HEK293 (cell line): Measurements from ENCODE around the gene TEAD3.

Experiments used
- CTCF ChIA-PET: fragments of 350-600 bp; formaldehyde crosslinking; extraction: SDS; loops from one replicate; lab custom pipeline; 2021; ENCODE audit warnings: antibody characterized with exemption; lab: Yijun Ruan, JAX
- POLR2A ChIA-PET: fragments of 300-600 bp; formaldehyde crosslinking; extraction: SDS; loops from one replicate; lab custom pipeline; 2020; ENCODE audit warnings: antibody characterized with exemption, inconsistent platforms; lab: Yijun Ruan, JAX
- H3K27ac ChIP-seq: fragments of 200-500 bp; sonication (Bioruptor generic); 2 replicates; pipeline ENCODE4 v1.5.1; 2014; ENCODE audit warnings: low read depth, low read length, control low read depth, inconsistent platforms; ENCODE audit errors: extremely low read depth
- H3K36me3 ChIP-seq, 2 experiments: fragments of 200-500 bp in 1 of 2; sonication (Bioruptor generic) in 1 of 2; 1 replicate in 1 of 2; 2 replicates in 1 of 2; pipeline ENCODE4 v1.5.1; 2014 to 2017; ENCODE audit warnings: inconsistent platforms in 2 of 2, low read length in 2 of 2; ENCODE audit not compliant: control insufficient read depth in 2 of 2, insufficient read depth in 1 of 2
- H3K4me1 ChIP-seq: fragments of 200-500 bp; sonication (Bioruptor generic); 2 replicates; pipeline ENCODE4 v1.5.1; 2014; ENCODE audit warnings: mild to moderate bottlenecking, low read length, inconsistent platforms; ENCODE audit not compliant: control insufficient read depth, insufficient read depth
- H3K4me3 ChIP-seq: 2 replicates; pipeline ENCODE4 v1.5.1; 2011; ENCODE audit warnings: low read depth, mild to moderate bottlenecking, control low read depth, low read length, moderate library complexity
- H3K9me3 ChIP-seq: fragments of 200-500 bp; sonication (Bioruptor generic); 2 replicates; pipeline ENCODE4 v1.5.1; 2014; ENCODE audit warnings: low read depth, low read length, inconsistent platforms; ENCODE audit not compliant: control insufficient read depth, insufficient read depth
- GLI4 ChIP-seq: fragments of 450-650 bp; formaldehyde crosslinking; IDR thresholded peaks from 2 replicates; pipeline ENCODE4 v1.5.1; 2016; ENCODE audit warnings: missing biosample characterization, missing genetic modification characterization
- KLF9 ChIP-seq: fragments of 450-650 bp; formaldehyde crosslinking; IDR thresholded peaks from 2 replicates; pipeline ENCODE4 v1.5.1; 2016; ENCODE audit warnings: missing biosample characterization, missing genetic modification characterization, low read depth
- TCF7L2 ChIP-seq: IDR thresholded peaks from 2 replicates; pipeline ENCODE4 v1.6.1; 2011; ENCODE audit warnings: low read depth, mild to moderate bottlenecking, inconsistent platforms, low read length, moderate library complexity, borderline replicate concordance
- ZBTB8A ChIP-seq: fragments of 450-650 bp; formaldehyde crosslinking; IDR thresholded peaks from 2 replicates; pipeline ENCODE4 v1.5.1; 2016; ENCODE audit warnings: missing biosample characterization, missing genetic modification characterization
- ZNF146 ChIP-seq: fragments of 450-650 bp; formaldehyde crosslinking; IDR thresholded peaks from 2 replicates; pipeline ENCODE4 v1.5.1; 2016; ENCODE audit warnings: missing biosample characterization, missing genetic modification characterization
- ZNF202 ChIP-seq: fragments of 450-650 bp; formaldehyde crosslinking; IDR thresholded peaks from 2 replicates; pipeline ENCODE4 v1.5.1; 2016; ENCODE audit warnings: missing biosample characterization, missing genetic modification characterization, borderline replicate concordance
- ZNF24 ChIP-seq: fragments of 450-650 bp; formaldehyde crosslinking; IDR thresholded peaks from 2 replicates; pipeline ENCODE4 v1.5.1; 2016; ENCODE audit warnings: missing biosample characterization, missing genetic modification characterization
- ZNF335 ChIP-seq: fragments of 450-650 bp; formaldehyde crosslinking; conservative IDR thresholded peaks from 2 replicates; pipeline ENCODE4 v1.5.1; 2016; ENCODE audit warnings: missing biosample characterization, missing genetic modification characterization
- ZNF350 ChIP-seq: fragments of 450-650 bp; formaldehyde crosslinking; IDR thresholded peaks from 2 replicates; pipeline ENCODE4 v1.5.0; 2017; ENCODE audit warnings: missing biosample characterization, mild to moderate bottlenecking, missing genetic modification characterization
- ZNF404 ChIP-seq: fragments of 450-650 bp; formaldehyde crosslinking; IDR thresholded peaks from 2 replicates; pipeline ENCODE4 v1.5.1; 2017; ENCODE audit warnings: missing biosample characterization, missing genetic modification characterization
- ZNF48 ChIP-seq: fragments of 450-650 bp; formaldehyde crosslinking; IDR thresholded peaks from 2 replicates; pipeline ENCODE4 v1.5.1; 2016; ENCODE audit warnings: missing biosample characterization, missing genetic modification characterization
- ZNF549 ChIP-seq: fragments of 450-650 bp; IDR thresholded peaks from 2 replicates; pipeline ENCODE4 v1.5.1; 2018; ENCODE audit warnings: missing biosample characterization, missing genetic modification characterization, mild to moderate bottlenecking, inconsistent platforms, moderate library complexity
- ZNF596 ChIP-seq: fragments of 450-650 bp; IDR thresholded peaks from 2 replicates; pipeline ENCODE4 v1.5.0; 2018; ENCODE audit warnings: missing biosample characterization, mild to moderate bottlenecking, missing genetic modification characterization, moderate library complexity
- ZNF670 ChIP-seq: fragments of 450-650 bp; formaldehyde crosslinking; IDR thresholded peaks from 2 replicates; pipeline ENCODE4 v1.5.1; 2016; ENCODE audit warnings: missing biosample characterization, missing genetic modification characterization, low read depth
- ZNF776 ChIP-seq: fragments of 450-650 bp; formaldehyde crosslinking; IDR thresholded peaks from 2 replicates; pipeline ENCODE4 v1.5.0; 2017; ENCODE audit warnings: missing biosample characterization, missing genetic modification characterization, borderline replicate concordance
- ZNF837 ChIP-seq: fragments of 450-650 bp; formaldehyde crosslinking; IDR thresholded peaks from 2 replicates; pipeline ENCODE4 v1.5.1; 2016; ENCODE audit warnings: missing biosample characterization, missing genetic modification characterization
- ZSCAN16 ChIP-seq: fragments of 450-650 bp; formaldehyde crosslinking; IDR thresholded peaks from 2 replicates; pipeline ENCODE4 v1.5.1; 2016; ENCODE audit warnings: missing biosample characterization, missing genetic modification characterization
- ZXDB ChIP-seq: fragments of 450-650 bp; formaldehyde crosslinking; IDR thresholded peaks from 2 replicates; pipeline ENCODE4 v1.5.1; 2016; ENCODE audit warnings: missing biosample characterization, missing genetic modification characterization
- TF ChIP-seq, protein P1 (sequence below): fragments of 450-650 bp; formaldehyde crosslinking; IDR thresholded peaks from 2 replicates; pipeline ENCODE4 v1.5.1; 2016; ENCODE audit warnings: missing biosample characterization, missing genetic modification characterization
- TF ChIP-seq, protein P2 (sequence below): fragments of 450-650 bp; formaldehyde crosslinking; IDR thresholded peaks from 2 replicates; pipeline ENCODE4 v1.5.1; 2016; ENCODE audit warnings: missing biosample characterization, missing genetic modification characterization
- TF ChIP-seq, protein P3 (sequence below): fragments of 450-650 bp; formaldehyde crosslinking; IDR thresholded peaks from 2 replicates; pipeline ENCODE4 v1.5.1; 2016; ENCODE audit warnings: missing biosample characterization, missing genetic modification characterization
- TF ChIP-seq, protein P4 (sequence below): fragments of 450-650 bp; formaldehyde crosslinking; IDR thresholded peaks from 2 replicates; pipeline ENCODE4; 2016; ENCODE audit warnings: missing biosample characterization, missing genetic modification characterization
- TF ChIP-seq, protein P5 (sequence below): fragments of 450-650 bp; formaldehyde crosslinking; IDR thresholded peaks from 2 replicates; pipeline ENCODE4 v1.5.1; 2016; ENCODE audit warnings: missing biosample characterization, missing genetic modification characterization
- TF ChIP-seq, protein P6 (sequence below): fragments of 450-650 bp; formaldehyde crosslinking; IDR thresholded peaks from 2 replicates; pipeline ENCODE4 v1.5.0; 2017; ENCODE audit warnings: missing biosample characterization, missing genetic modification characterization, borderline replicate concordance

Gene TEAD3

DNA sequence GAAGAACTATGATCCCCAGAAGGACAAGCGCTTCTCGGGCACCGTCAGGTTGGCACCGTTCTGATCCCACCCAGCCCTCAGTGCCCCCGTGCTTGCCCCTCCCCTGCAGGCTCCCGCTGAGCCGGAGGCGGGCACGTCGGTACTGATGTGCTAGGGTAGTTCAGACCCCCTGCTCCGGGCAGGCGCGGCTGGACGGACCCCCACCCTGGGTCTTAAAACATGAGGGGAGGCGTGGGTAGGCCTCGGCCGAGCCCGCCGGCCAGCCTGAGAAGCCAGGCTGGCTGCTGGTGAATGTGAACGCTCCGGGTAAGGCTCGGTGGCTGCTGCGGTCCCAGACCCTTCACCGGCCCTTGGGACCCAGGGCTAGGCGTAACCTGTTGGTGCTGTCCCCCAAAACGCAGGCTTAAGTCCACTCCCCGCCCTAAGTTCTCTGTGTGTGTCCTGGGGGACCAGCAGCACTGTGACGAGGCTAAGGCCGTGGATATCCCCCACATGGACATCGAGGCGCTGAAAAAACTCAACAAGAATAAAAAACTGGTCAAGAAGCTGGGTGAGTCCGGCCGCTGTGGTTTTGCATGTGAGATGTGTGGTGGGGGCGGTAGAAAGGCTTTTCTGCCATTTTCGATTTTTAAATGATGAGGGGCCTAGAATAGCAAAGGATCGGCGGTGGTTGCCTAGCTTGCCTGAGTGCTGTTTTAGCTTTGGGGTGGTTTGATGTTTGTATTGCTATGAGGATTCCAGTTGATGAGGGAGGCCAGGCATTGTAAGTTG lies 27.7 kb downstream of the TEAD3 start:
- POLR2A ChIA-PET, result interaction anchor here (0.6 to 9.5 kb wide), 15 partner anchors 11 to 203 kb away, joined by 3 to 198 read pairs (median 3); partner anchors contain the start of genes FANCE and TEAD3
- TF ChIP-seq, protein P1, sequence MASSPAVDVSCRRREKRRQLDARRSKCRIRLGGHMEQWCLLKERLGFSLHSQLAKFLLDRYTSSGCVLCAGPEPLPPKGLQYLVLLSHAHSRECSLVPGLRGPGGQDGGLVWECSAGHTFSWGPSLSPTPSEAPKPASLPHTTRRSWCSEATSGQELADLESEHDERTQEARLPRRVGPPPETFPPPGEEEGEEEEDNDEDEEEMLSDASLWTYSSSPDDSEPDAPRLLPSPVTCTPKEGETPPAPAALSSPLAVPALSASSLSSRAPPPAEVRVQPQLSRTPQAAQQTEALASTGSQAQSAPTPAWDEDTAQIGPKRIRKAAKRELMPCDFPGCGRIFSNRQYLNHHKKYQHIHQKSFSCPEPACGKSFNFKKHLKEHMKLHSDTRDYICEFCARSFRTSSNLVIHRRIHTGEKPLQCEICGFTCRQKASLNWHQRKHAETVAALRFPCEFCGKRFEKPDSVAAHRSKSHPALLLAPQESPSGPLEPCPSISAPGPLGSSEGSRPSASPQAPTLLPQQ, result no peak
- TF ChIP-seq ZNF670 (tag by site-specific recombination), result no peak
- no peak for TF ChIP-seq ZNF48 (tag by site-specific recombination)
- TF ChIP-seq TCF7L2, result no peak
- TF ChIP-seq, protein P2, sequence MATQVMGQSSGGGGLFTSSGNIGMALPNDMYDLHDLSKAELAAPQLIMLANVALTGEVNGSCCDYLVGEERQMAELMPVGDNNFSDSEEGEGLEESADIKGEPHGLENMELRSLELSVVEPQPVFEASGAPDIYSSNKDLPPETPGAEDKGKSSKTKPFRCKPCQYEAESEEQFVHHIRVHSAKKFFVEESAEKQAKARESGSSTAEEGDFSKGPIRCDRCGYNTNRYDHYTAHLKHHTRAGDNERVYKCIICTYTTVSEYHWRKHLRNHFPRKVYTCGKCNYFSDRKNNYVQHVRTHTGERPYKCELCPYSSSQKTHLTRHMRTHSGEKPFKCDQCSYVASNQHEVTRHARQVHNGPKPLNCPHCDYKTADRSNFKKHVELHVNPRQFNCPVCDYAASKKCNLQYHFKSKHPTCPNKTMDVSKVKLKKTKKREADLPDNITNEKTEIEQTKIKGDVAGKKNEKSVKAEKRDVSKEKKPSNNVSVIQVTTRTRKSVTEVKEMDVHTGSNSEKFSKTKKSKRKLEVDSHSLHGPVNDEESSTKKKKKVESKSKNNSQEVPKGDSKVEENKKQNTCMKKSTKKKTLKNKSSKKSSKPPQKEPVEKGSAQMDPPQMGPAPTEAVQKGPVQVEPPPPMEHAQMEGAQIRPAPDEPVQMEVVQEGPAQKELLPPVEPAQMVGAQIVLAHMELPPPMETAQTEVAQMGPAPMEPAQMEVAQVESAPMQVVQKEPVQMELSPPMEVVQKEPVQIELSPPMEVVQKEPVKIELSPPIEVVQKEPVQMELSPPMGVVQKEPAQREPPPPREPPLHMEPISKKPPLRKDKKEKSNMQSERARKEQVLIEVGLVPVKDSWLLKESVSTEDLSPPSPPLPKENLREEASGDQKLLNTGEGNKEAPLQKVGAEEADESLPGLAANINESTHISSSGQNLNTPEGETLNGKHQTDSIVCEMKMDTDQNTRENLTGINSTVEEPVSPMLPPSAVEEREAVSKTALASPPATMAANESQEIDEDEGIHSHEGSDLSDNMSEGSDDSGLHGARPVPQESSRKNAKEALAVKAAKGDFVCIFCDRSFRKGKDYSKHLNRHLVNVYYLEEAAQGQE, result no peak
- TF ChIP-seq ZNF146, result no peak
- TF ChIP-seq, protein P3, sequence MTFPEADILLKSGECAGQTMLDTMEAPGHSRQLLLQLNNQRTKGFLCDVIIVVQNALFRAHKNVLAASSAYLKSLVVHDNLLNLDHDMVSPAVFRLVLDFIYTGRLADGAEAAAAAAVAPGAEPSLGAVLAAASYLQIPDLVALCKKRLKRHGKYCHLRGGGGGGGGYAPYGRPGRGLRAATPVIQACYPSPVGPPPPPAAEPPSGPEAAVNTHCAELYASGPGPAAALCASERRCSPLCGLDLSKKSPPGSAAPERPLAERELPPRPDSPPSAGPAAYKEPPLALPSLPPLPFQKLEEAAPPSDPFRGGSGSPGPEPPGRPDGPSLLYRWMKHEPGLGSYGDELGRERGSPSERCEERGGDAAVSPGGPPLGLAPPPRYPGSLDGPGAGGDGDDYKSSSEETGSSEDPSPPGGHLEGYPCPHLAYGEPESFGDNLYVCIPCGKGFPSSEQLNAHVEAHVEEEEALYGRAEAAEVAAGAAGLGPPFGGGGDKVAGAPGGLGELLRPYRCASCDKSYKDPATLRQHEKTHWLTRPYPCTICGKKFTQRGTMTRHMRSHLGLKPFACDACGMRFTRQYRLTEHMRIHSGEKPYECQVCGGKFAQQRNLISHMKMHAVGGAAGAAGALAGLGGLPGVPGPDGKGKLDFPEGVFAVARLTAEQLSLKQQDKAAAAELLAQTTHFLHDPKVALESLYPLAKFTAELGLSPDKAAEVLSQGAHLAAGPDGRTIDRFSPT, result 0 out of 2 replicates have a peak, but pooled peaks have one; percentile 33
- TF ChIP-seq, protein P4, sequence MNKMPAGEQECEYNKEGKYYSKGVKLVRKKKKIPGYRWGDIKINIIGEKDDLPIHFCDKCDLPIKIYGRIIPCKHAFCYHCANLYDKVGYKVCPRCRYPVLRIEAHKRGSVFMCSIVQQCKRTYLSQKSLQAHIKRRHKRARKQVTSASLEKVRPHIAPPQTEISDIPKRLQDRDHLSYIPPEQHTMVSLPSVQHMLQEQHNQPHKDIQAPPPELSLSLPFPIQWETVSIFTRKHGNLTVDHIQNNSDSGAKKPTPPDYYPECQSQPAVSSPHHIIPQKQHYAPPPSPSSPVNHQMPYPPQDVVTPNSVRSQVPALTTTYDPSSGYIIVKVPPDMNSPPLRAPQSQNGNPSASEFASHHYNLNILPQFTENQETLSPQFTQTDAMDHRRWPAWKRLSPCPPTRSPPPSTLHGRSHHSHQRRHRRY, result 0 out of 2 replicates have a peak, but pooled peaks have one; percentile 27
- TF ChIP-seq, protein P5, sequence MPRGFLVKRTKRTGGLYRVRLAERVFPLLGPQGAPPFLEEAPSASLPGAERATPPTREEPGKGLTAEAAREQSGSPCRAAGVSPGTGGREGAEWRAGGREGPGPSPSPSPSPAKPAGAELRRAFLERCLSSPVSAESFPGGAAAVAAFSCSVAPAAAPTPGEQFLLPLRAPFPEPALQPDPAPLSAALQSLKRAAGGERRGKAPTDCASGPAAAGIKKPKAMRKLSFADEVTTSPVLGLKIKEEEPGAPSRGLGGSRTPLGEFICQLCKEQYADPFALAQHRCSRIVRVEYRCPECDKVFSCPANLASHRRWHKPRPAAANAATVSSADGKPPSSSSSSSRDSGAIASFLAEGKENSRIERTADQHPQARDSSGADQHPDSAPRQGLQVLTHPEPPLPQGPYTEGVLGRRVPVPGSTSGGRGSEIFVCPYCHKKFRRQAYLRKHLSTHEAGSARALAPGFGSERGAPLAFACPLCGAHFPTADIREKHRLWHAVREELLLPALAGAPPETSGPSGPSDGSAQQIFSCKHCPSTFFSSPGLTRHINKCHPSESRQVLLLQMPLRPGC (tag by site-specific recombination), result 0 out of 2 replicates have a peak, but pooled peaks have one; percentile 8
- no peak for TF ChIP-seq ZNF202
- 0 out of 2 replicates have a peak, but pooled peaks have one; percentile 25 for TF ChIP-seq ZNF837 (tag by site-specific recombination)
- no peak for TF ChIP-seq ZNF776 (tag by site-specific recombination)
- TF ChIP-seq ZNF596, result no peak
- TF ChIP-seq ZNF24 (tag by site-specific recombination), result no peak
- no peak for TF ChIP-seq ZXDB (tag by site-specific recombination)
- TF ChIP-seq ZSCAN16, result no peak
- no peak for TF ChIP-seq ZNF350 (tag by site-specific recombination)
- TF ChIP-seq ZBTB8A, result no peak
- no peak for TF ChIP-seq GLI4
- TF ChIP-seq KLF9, result no peak
- TF ChIP-seq ZNF335 (tag by site-specific recombination), result peak; percentile 86; the same call in 1 of the 2 replicates
- no peak for TF ChIP-seq ZNF404 (tag by site-specific recombination)
- no peak for TF ChIP-seq ZNF549
- TF ChIP-seq, protein P6, sequence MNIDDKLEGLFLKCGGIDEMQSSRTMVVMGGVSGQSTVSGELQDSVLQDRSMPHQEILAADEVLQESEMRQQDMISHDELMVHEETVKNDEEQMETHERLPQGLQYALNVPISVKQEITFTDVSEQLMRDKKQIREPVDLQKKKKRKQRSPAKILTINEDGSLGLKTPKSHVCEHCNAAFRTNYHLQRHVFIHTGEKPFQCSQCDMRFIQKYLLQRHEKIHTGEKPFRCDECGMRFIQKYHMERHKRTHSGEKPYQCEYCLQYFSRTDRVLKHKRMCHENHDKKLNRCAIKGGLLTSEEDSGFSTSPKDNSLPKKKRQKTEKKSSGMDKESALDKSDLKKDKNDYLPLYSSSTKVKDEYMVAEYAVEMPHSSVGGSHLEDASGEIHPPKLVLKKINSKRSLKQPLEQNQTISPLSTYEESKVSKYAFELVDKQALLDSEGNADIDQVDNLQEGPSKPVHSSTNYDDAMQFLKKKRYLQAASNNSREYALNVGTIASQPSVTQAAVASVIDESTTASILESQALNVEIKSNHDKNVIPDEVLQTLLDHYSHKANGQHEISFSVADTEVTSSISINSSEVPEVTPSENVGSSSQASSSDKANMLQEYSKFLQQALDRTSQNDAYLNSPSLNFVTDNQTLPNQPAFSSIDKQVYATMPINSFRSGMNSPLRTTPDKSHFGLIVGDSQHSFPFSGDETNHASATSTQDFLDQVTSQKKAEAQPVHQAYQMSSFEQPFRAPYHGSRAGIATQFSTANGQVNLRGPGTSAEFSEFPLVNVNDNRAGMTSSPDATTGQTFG, result no peak

More for the DNA sequence above, 27.7 kb downstream of the TEAD3 start:
- 0 out of 2 replicates have a peak, but pooled peaks cover 5% of the 10 kb centered on the region for H3K4me1 ChIP-seq
- no peaks in the 10 kb centered on the region for H3K9me3 ChIP-seq
- peaks cover 13 to 79% of the 10 kb centered on the region in 2 experiments; a peak in 2 of 3 replicates for H3K36me3 ChIP-seq
- H3K4me3 ChIP-seq, result peak overlapping the region; percentile 80
- H3K27ac ChIP-seq, result peak overlapping the region; percentile 100
- CTCF ChIA-PET, result interaction anchor here (0.6 to 6.3 kb wide), 10 partner anchors 9 to 426 kb away, joined by 3 to 53 read pairs (median 6); partner anchors contain the start of genes FANCE and PPARD
